ENCODE results near the gene NR6A1.

NR6A1 gene

GRCh38 chr9:124696101-124696500, 75.0 kb downstream of the NR6A1 start:
- H3K4me3 ChIP-seq (ENCODE audit: low read length): no peak overlapping the region
- TF ChIP-seq ZNF274 (IDR thresholded peaks at IDR 0.05; ENCODE audit: low read depth, low read length): no peak

DNA sequence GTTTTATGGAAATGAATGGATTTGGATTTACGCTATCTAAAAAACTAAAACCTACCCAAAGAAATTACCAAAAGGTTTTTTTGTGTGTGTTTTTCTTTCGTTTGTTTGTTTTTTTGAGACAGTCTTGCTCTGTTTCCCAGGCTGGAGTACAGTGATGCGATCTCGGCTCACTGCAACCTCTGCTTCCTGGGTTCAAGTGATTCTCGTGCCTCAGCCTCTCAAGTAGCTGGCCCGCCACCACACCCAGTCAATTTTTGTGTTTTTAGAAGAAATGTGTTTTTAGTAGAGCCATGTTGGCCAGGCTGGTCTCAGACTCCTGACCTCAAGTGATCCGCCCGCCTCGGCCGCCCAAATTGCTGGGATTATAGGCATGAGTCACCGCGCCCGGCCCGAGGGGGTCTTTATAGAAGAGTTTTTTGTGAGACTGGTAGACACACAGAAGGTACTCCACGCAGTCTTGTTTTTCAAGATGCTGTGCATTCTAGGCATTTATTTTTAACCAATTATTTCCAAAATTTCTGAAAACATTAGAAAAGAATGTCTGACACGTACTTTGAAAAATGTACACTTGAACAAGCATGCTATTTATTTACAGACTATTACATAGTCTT, 75.7 kb downstream of the NR6A1 start:
- no peak overlapping the region for H3K4me3 ChIP-seq (ENCODE audit: low read length)
- TF ChIP-seq ZNF274 (IDR thresholded peaks at IDR 0.05; ENCODE audit: low read depth, low read length): no peak

DNA sequence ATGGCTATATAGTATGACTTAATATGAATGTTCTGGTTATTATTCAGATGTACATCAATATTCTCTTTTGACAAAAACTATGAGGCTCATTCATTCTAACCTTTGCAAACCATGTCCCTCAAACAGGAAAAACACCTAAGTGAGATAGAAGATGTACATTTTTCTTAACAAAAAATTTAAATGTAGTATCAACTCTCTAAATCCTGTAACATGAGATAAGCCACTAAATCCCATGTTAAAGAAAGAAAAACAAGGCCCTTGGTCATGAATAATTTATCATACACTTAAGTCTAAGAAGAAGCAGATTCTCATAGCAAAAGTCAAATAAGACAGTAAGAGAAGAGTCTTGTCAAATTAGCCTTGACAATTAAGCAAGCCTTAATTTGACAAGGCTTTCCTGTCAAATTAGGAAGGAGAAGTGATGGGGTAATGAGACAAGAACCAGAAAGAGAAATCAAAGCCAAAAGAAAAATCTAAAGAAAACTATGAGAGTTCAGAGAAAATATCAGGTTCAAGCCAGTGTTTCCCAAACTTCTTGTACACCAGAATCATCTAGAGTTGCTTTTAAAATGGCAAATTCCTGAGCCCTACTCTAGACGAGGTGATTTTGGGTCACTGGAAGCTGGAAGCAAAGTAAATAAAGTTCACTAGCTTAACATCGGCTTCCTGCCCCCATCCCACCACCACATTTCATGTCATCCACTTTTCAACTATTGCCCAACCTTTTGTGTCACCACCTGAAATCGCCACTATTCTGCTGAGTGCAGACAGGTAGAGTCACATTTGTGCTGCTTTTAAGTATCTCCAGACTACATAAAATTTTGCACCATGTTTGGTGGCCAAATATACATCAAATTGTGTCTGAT, 76.5 kb downstream of the NR6A1 start:
- no peak overlapping the region for H3K4me3 ChIP-seq (ENCODE audit: low read length)
- no peak for TF ChIP-seq ZNF274 (IDR thresholded peaks at IDR 0.05; ENCODE audit: low read depth, low read length)

DNA sequence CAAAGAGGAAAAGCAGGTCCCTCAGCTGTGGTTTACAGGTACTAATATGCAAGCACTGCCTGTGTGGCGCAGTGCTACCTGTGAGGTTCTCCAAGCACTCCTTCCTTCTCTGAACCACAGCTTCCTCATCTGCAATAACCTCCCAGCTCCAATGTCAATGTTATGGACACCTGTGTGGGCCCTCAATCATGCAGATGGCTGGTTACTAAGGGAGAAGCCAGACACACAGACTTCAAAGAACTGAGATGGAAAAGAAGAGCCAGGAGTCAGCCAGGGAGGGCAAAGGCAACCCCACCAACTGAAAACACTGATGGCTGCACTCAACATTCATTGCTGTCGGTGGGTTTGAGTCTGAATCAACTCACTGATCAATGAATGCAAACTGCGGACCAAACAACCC, 77.7 kb downstream of the NR6A1 start:
- no peak overlapping the region for H3K4me3 ChIP-seq (ENCODE audit: low read length)
- TF ChIP-seq ZNF274 (IDR thresholded peaks at IDR 0.05; ENCODE audit: low read depth, low read length): no peak

GRCh38 chr9:124688238-124688904, 82.7 kb downstream of the NR6A1 start:
- H3K4me3 ChIP-seq (ENCODE audit: low read length): no peak overlapping the region
- no peak for TF ChIP-seq ZNF274 (IDR thresholded peaks at IDR 0.05; ENCODE audit: low read depth, low read length)

GRCh38 chr9:124686918-124687317, 84.2 kb downstream of the NR6A1 start:
- no peak overlapping the region for H3K4me3 ChIP-seq (ENCODE audit: low read length)
- TF ChIP-seq ZNF274 (IDR thresholded peaks at IDR 0.05; ENCODE audit: low read depth, low read length): no peak

- TF ChIP-seq ZNF274 (IDR thresholded peaks at IDR 0.05; ENCODE audit: low read depth, low read length): no peak
Measured at GRCh38 chr9:124685217-124685616, 85.9 kb downstream of the NR6A1 start.

GRCh38 chr9:124684169-124684568, 86.9 kb downstream of the NR6A1 start:
- TF ChIP-seq ZNF274 (IDR thresholded peaks at IDR 0.05; ENCODE audit: low read depth, low read length): no peak

More at GRCh38 chr9:124685217-124685616, 85.9 kb downstream of the NR6A1 start:
- H3K4me3 ChIP-seq (ENCODE audit: low read length): no peak overlapping the region

DNA sequence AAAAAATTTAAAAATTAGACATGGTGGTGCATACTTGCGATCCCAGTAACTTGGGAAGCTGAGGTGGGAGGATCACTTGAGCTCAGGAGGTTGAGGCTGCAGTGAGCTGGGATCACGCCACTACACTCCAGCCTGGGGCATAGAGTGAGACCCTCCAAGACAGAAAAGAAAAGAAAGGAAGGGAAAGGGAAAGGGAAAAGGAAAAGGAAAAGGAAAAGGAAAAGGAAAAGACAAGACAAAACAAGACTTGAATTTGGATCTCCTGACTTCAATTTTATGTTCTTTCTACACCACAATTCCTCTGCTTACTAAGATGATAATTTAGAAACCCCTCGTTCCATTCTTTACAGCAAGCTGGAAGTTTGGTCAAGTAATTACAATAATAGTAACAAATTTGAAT, 88.1 kb downstream of the NR6A1 start:
- H3K4me3 ChIP-seq (ENCODE audit: low read length): no peak overlapping the region
- no peak for TF ChIP-seq ZNF274 (IDR thresholded peaks at IDR 0.05; ENCODE audit: low read depth, low read length)

More at GRCh38 chr9:124684169-124684568, 86.9 kb downstream of the NR6A1 start:
- H3K4me3 ChIP-seq (ENCODE audit: low read length): no peak overlapping the region

DNA sequence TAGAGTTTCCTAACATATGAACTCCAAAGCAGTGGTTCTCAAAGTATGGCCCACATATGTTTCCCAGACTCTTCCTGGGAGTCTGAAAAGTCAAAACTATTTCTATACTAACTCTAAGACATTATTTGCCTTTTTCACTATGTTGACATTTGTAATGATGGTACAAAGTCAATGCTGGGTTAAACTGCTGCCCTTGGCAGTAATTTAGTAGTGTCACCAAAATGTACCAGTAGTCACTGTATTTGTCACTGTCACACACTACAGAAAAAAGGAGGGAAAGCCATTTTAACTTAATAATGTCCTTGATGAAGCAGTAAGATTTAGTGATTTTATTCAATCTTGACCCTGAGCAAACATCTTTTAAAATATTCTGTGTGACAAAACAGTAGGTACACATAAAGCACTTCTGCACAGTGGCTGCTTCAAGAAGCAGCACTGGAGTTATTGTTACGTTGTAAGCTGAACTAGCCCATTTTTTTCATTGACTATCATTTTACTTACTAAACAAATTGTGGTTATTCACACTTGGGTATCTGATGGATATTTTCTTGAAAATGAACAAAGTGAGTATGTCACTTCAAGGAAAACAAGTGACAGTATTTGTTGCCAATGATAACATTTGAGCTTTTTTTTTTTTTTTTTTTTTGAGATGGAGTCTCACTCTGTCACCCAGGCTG, 90.3 kb downstream of the NR6A1 start:
- TF ChIP-seq ZNF274 (IDR thresholded peaks at IDR 0.05; ENCODE audit: low read depth, low read length): no peak
- H3K4me3 ChIP-seq (ENCODE audit: low read length): no peak overlapping the region

- TF ChIP-seq ZNF274 (IDR thresholded peaks at IDR 0.05; ENCODE audit: low read depth, low read length): no peak
- H3K4me3 ChIP-seq (ENCODE audit: low read length): no peak overlapping the region
Measured at GRCh38 chr9:124680049-124680448, 91.1 kb downstream of the NR6A1 start.

- H3K4me3 ChIP-seq (ENCODE audit: low read length): no peak overlapping the region
- no peak for TF ChIP-seq ZNF274 (IDR thresholded peaks at IDR 0.05; ENCODE audit: low read depth, low read length)
Measured at GRCh38 chr9:124676159-124676551, 95.0 kb downstream of the NR6A1 start.

DNA sequence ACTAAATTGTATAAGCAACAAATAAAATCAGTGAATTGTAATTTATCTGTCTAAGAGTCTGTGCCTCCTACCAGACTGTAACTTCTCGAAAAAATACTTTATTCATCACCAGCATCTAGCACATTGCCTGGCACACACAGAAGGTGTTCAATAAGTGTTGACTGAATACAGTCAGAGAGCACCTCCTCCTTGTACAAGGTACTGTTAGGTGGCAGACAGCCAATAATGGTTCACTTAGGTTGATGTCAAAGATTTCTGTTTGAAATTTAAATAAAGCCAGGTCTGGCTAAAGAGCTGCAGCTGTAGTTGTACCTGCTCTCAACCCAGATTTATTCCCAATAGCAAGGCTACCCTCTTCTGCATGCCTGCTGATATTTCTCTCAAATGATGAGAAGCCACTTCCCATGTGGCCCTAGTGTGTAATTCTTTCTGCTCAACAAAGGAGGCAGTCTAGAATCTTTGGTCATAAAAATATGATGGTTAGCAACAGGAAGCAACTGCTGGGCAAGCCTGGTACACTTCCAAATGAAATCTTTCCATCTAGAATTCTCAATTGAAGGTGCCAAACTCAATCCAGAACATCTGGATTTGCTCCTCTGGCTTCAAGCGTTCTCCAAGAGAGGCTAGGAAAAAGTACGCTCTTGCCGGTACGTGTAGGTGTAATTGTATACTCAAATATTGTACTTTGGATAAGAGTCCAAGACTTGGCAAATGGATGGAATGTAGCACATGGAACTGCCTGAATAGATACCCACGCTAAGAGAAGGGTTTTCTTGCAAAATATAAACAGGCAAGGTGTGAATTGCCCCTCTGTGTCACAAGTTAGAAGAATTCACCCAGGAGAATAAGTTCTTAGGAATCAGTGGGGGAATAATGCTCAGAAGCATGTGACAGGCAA, 95.6 kb downstream of the NR6A1 start:
- TF ChIP-seq ZNF274 (IDR thresholded peaks at IDR 0.05; ENCODE audit: low read depth, low read length): no peak
- H3K4me3 ChIP-seq (ENCODE audit: low read length): no peak overlapping the region

Data from GM08714 (cell line).